Urothelium cell line (cell line): ENCODE measurements around the gene SGIP1.
"Not testable (repeated sequence)": the region's sequence is repeated elsewhere in the genome, so short reads cannot be mapped to it uniquely, and the experiment has no call there.

Experiments used
- DNase-seq: peaks from one replicate; pipeline ENCODE4 v3.0.0; 2011; ENCODE audit warnings: low spot score, mixed read lengths
- FAIRE-seq: peaks from 2 replicates; lab custom pipeline; 2011; peaks lifted over from hg19 to GRCh38; lab: Jason Lieb, UNC

The SGIP1 gene

GRCh38 chr1:66725885-66726665, 192.1 kb downstream of the SGIP1 start:
- DNase-seq (peak; percentile 45), FAIRE-seq (no peak)

GRCh38 chr1:66728021-66728420, 194.1 kb downstream of the SGIP1 start:
- FAIRE-seq = no peak
- no peak for DNase-seq

- not testable (repeated sequence) for DNase-seq, FAIRE-seq
Observed at GRCh38 chr1:66728716-66729115, 194.8 kb downstream of the SGIP1 start.

- no peak for DNase-seq
- no peak for FAIRE-seq
Observed at GRCh38 chr1:66729119-66729518, 195.2 kb downstream of the SGIP1 start.

- DNase-seq (no peak), FAIRE-seq (no peak)
Observed at GRCh38 chr1:66729523-66729922, 195.6 kb downstream of the SGIP1 start.

- DNase-seq (no peak), FAIRE-seq (no peak)
Observed at GRCh38 chr1:66730462-66730861, 196.5 kb downstream of the SGIP1 start.

GRCh38 chr1:66731170-66731865, 197.4 kb downstream of the SGIP1 start:
- DNase-seq (no peak), FAIRE-seq (no peak)

- no peak for FAIRE-seq
- DNase-seq = no peak
Observed at GRCh38 chr1:66732407-66733166, 198.6 kb downstream of the SGIP1 start.

- DNase-seq (no peak), FAIRE-seq (no peak)
Observed at GRCh38 chr1:66733348-66734017, 199.5 kb downstream of the SGIP1 start.

GRCh38 chr1:66734531-66734930, 200.6 kb downstream of the SGIP1 start:
- not testable (repeated sequence) for DNase-seq

GRCh38 chr1:66737836-66738235, 203.9 kb downstream of the SGIP1 start:
- DNase-seq (no peak), FAIRE-seq (no peak)

More at GRCh38 chr1:66734531-66734930, 200.6 kb downstream of the SGIP1 start:
- not testable (repeated sequence) for FAIRE-seq

- FAIRE-seq (no peak), DNase-seq (no peak)
Observed at GRCh38 chr1:66739401-66740157, 205.6 kb downstream of the SGIP1 start.

GRCh38 chr1:66745451-66745850, 211.5 kb downstream of the SGIP1 start:
- DNase-seq = no peak
- FAIRE-seq = no peak

- FAIRE-seq = no peak
- no peak for DNase-seq
Observed at GRCh38 chr1:66747501-66747900, 213.5 kb downstream of the SGIP1 start.

- FAIRE-seq (no peak), DNase-seq (no peak)
Observed at GRCh38 chr1:66750577-66750976, 216.6 kb downstream of the SGIP1 start.

GRCh38 chr1:66751160-66751559, 217.2 kb downstream of the SGIP1 start:
- FAIRE-seq (no peak), DNase-seq (no peak)

GRCh38 chr1:66752000-66752592, 218.1 kb downstream of the SGIP1 start, which contains the start of gene DYNLT5:
DYNLT5 (plus strand) TSS chr1:66752459; CDS start chr1:66754659, 2,200 bp downstream.
- DNase-seq = no peak
- FAIRE-seq = no peak

GRCh38 chr1:66752671-66753371, 218.9 kb downstream of the SGIP1 start:
- DNase-seq = no peak
- no peak for FAIRE-seq

- FAIRE-seq = no peak
- no peak for DNase-seq
Observed at GRCh38 chr1:66757722-66758240, 223.8 kb downstream of the SGIP1 start.
